ENCODE results near the gene C3orf22. TPM values are rescaled to one million over a fixed set of nuclear protein-coding genes. Genes with fewer than 3 reads are reported as not detected.

Gene C3orf22
- total RNA-seq, 1 donor from 2014 or later: not detected

DNA sequence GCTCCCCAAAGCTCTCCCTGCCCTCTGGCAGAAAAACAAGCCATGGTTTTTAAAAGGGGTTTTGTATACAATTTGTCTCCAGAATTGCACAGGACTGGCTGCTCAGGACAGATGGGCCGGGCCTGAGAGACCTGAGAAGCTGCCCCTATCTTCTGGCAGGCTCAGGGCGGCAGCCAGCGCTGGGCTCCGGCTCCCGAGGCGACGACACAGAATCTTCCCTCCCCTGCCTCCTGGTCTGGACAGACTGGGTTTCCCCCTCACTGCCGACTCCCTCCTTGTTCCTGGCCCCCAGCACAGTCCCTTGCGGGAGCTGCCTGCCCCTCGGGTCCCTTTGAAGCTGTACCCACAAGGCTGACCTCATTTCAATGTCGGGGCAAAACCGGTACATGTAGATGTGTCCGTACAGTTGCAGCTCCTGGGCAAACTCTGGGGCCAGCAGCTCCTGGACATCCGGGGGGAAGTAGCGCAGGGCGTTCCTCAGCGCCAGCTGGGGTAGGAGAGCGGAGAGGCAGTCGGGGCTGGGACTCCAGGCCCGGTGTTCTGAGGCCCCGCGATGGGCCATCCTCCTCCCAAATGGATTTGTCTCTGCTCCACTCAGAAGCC is 48.3 kb downstream of the C3orf22 start:
- Histone ChIP-seq H3K9me3 (replicated peaks) (no peaks in the 10 kb centered on the region), H3K27ac (replicated peaks) (no peak overlapping the region), H3K36me3 (no peaks in the 10 kb centered on the region), H3K27me3 (ENCODE audit: low read depth) (peaks cover 8% of the 10 kb centered on the region), H3K4me3 (no peak overlapping the region), H3K4me1 (peaks cover 9% of the 10 kb centered on the region)
- intact Hi-C loops (cut with micrococcal nuclease): no loop called here
- DNase-seq: no peak
- TF ChIP-seq, protein P1, sequence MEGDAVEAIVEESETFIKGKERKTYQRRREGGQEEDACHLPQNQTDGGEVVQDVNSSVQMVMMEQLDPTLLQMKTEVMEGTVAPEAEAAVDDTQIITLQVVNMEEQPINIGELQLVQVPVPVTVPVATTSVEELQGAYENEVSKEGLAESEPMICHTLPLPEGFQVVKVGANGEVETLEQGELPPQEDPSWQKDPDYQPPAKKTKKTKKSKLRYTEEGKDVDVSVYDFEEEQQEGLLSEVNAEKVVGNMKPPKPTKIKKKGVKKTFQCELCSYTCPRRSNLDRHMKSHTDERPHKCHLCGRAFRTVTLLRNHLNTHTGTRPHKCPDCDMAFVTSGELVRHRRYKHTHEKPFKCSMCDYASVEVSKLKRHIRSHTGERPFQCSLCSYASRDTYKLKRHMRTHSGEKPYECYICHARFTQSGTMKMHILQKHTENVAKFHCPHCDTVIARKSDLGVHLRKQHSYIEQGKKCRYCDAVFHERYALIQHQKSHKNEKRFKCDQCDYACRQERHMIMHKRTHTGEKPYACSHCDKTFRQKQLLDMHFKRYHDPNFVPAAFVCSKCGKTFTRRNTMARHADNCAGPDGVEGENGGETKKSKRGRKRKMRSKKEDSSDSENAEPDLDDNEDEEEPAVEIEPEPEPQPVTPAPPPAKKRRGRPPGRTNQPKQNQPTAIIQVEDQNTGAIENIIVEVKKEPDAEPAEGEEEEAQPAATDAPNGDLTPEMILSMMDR (IDR thresholded peaks at IDR 0.05; ENCODE audit: borderline replicate concordance): no peak

DNA sequence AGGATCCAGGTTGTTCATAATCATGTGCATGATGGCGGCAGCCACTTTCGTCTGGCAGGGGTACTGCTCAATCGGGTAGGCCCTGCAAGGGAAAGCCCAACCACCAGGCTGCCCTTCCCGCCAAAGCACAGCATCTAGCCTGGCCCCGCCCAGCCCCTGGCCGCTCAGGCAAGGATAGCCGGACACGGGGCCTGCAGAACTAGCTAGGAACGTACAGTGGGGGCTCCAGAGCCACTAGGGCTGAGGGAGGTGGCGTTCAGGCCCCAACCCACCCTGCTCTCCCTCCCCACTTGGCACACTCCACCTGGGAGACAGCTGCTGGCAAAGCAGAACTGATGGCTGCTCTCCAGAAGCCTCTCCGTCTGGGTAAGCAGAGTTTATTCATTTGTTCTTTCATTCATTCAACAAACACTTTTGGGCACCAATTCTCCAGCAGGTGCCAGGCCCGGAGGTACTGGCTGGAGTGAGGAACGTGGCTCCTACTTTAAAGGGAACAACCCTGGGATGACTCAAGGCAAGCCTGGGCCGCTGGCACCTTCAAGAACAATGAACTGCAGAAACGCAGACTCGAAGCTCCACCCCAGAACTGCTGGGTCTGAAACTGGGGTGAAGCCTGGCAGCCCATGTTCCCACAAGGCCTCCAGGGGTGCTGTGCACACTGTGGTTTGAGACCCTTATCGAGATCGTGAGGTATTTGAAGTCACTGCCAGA is 49.0 kb downstream of the C3orf22 start:
- no peak for DNase-seq
- Histone ChIP-seq H3K36me3 (no peaks in the 10 kb centered on the region), H3K27me3 (ENCODE audit: low read depth) (peaks cover 11% of the 10 kb centered on the region), H3K9me3 (replicated peaks) (no peaks in the 10 kb centered on the region), H3K4me3 (no peak overlapping the region), H3K4me1 (peaks cover 9% of the 10 kb centered on the region), H3K27ac (replicated peaks) (no peak overlapping the region)
- TF ChIP-seq, protein P1 (IDR thresholded peaks at IDR 0.05; ENCODE audit: borderline replicate concordance): no peak
- intact Hi-C loops (cut with micrococcal nuclease): no loop called here

DNA sequence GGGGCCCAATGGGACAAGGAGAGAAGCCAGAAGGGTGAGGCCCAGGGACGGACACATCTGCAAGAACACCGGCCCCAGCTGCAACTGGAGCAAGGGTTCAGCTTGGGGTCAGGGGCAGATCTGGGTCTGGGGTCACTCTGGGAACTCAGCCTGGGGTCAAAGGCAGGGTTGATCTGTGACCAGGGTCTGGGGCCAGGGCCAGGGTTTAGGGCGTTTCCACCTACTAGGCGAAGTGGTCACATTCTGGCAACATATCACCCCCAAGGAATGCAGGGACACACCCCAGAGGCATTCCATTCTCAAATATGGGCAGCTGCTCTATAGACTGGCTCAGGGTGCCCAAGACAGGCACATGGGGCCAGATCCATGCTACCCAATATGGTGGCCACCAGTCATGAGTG is 50.2 kb downstream of the C3orf22 start:
- no peak for DNase-seq
- H3K36me3 ChIP-seq: no peaks in the 10 kb centered on the region
- H3K4me3 ChIP-seq: no peak overlapping the region
- peaks cover 15% of the 10 kb centered on the region for H3K27me3 ChIP-seq (ENCODE audit: low read depth)
- no peak overlapping the region for H3K27ac ChIP-seq (replicated peaks)
- TF ChIP-seq, protein P1 (IDR thresholded peaks at IDR 0.05; ENCODE audit: borderline replicate concordance): no peak
- peaks cover 9% of the 10 kb centered on the region for H3K4me1 ChIP-seq
- H3K9me3 ChIP-seq (replicated peaks): no peaks in the 10 kb centered on the region
- intact Hi-C loops (cut with micrococcal nuclease): no loop called here

DNA sequence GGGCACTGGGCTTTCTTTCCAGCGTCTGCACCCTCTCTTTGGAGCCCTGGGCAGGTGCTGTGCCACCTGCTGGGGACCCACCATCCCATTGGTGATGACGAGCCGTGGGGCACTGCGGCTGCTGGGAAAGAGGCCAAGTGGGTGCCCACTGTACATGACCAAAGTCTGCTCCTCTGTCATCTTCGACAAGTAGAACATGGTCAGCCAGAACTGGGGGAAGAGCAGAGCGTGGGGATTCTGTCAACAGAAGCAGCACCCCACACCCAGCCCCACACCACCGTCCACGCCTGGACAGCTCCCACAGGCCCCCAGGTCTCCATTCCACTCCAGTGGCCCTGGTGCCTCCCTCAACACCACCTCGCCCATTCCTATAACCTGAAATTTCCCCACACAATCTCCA is 50.8 kb downstream of the C3orf22 start:
- TF ChIP-seq, protein P1 (IDR thresholded peaks at IDR 0.05; ENCODE audit: borderline replicate concordance): no peak
- peaks cover 6% of the 10 kb centered on the region for H3K4me1 ChIP-seq
- intact Hi-C loops (cut with micrococcal nuclease): no loop called here
- H3K27me3 ChIP-seq (ENCODE audit: low read depth): peaks cover 15% of the 10 kb centered on the region
- no peaks in the 10 kb centered on the region for H3K36me3 ChIP-seq
- no peak for DNase-seq
- no peak overlapping the region for H3K4me3 ChIP-seq
- no peak overlapping the region for H3K27ac ChIP-seq (replicated peaks)
- H3K9me3 ChIP-seq (replicated peaks): no peaks in the 10 kb centered on the region

DNA sequence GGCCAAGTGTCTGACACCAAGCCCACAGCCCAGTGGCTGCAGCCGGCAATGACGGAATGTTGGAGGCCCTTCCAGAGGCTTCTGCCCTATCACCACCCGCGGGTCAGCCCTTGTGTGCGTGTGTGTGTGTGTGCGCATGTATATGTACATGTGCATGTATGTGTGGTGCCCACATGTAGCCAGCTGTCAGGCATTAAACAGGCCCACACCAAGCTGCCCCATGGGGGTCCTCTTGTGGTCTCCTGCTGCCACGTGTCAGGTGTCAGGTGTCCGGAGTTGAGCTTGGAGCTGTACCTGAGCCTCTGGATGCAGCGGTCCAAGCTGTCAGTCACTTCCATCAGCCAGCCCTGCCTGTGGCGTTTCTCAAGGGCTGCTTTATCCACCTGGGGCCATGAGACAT is 55.0 kb downstream of the C3orf22 start:
- no peaks in the 10 kb centered on the region for H3K9me3 ChIP-seq (replicated peaks)
- no peak for DNase-seq
- intact Hi-C loops (cut with micrococcal nuclease): no loop called here
- H3K4me1 ChIP-seq: peaks cover 6% of the 10 kb centered on the region
- no peaks in the 10 kb centered on the region for H3K36me3 ChIP-seq
- H3K27me3 ChIP-seq (ENCODE audit: low read depth): peaks cover 15% of the 10 kb centered on the region
- no peak overlapping the region for H3K27ac ChIP-seq (replicated peaks)
- TF ChIP-seq, protein P1 (IDR thresholded peaks at IDR 0.05; ENCODE audit: borderline replicate concordance): no peak
- no peak overlapping the region for H3K4me3 ChIP-seq
